Activated T-helper 17 cell treated with anti-CD3 and anti-CD28 coated beads, Interleukin-2, amount 50 U/mL, for 72 hours (primary cell): ENCODE results near the gene OTULIN. TPM values are rescaled to one million over a fixed set of nuclear protein-coding genes. Genes with fewer than 3 reads are reported as not detected.

ENCODE experiments used
- ATAC-seq: fragments of 150-1000 bp; cut with Tn5 transposase; replicated peaks from 2 replicates; pipeline ENCODE4 v1.10.0; 2021; ENCODE audit warnings: mild to moderate bottlenecking, moderate library complexity
- H3K27ac Mint-ChIP-seq: one replicate; pipeline ENCODE4 v1.8.0; 2022; ENCODE audit warnings: mixed read lengths
- H3K27me3 Mint-ChIP-seq: one replicate; pipeline ENCODE4 v1.8.0; 2022; ENCODE audit warnings: mixed read lengths
- H3K36me3 Mint-ChIP-seq: one replicate; pipeline ENCODE4 v1.8.0; 2022; ENCODE audit warnings: low read depth, mild to moderate bottlenecking, mixed read lengths
- H3K4me1 Mint-ChIP-seq: one replicate; pipeline ENCODE4 v1.8.0; 2022; ENCODE audit warnings: mixed read lengths
- H3K4me3 Mint-ChIP-seq: one replicate; pipeline ENCODE4 v1.8.0; 2022; ENCODE audit warnings: mild to moderate bottlenecking, mixed read lengths
- H3K9me3 Mint-ChIP-seq: one replicate; pipeline ENCODE4 v1.8.0; 2022; ENCODE audit warnings: mixed read lengths
- total RNA-seq, 2 donors: library from RNA; stranded (reverse); gene quantifications; one replicate each; pipeline ENCODE4 v1.2.3, GENCODE V29; 2022

OTULIN gene
- total RNA-seq, 2 donors from 2014 or later = 67.2 to 73.9 TPM

DNA sequence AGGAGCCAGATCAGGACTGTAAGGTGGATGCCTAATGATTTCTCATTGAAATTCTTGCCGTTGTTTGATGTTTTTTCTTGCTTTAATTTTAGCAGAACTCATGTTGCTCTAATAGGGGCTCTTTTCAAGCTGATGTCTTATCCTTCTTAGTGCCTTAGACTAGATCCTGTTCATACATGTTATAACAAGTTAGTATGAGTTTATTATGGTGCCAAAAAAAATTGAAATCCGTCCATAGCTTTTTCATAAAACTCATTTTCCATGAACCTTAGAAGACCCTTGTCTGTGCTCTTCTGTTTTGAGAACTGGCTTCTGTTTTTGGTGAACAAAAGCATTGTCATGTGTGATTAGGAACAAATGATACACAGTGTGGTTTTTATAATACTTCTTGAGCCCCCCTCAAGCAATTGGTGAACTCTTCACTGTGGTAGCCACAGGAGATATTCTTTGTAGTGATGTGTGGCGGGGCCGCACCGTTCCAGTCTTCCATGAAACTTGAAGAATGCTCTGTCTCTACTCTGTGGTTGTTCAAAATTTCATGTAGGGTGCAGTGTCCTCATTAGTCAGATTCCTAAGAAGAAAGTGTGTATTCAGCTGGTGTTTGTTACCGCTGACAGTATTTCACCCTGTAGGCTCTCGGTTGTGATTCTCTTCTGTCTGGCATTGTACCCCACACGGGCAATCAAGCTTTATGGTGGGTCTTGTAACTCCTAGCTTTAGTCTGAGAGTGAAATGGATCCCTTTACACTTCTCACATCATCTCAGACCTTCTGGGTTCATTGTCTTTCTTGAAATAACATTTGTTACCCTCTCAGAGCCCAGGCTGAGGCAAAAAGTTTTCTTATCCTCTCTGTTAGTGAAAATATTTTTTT lies 10.7 kb downstream of the OTULIN start:
- H3K4me3 Mint-ChIP-seq = peak overlapping the region; percentile 95
- peak overlapping the region; percentile 97 for H3K27ac Mint-ChIP-seq
- no peaks in the 10 kb centered on the region for H3K27me3 Mint-ChIP-seq
- no peaks in the 10 kb centered on the region for H3K9me3 Mint-ChIP-seq
- peak; percentile 69 for ATAC-seq
- peaks cover 95% of the 10 kb centered on the region for H3K36me3 Mint-ChIP-seq
- H3K4me1 Mint-ChIP-seq = peaks cover 65% of the 10 kb centered on the region

- no peaks in the 10 kb centered on the region for H3K9me3 Mint-ChIP-seq
- peak overlapping the region; percentile 97 for H3K27ac Mint-ChIP-seq
- peak overlapping the region; percentile 95 for H3K4me3 Mint-ChIP-seq
- no peaks in the 10 kb centered on the region for H3K27me3 Mint-ChIP-seq
- peak; percentile 55 for ATAC-seq
- peaks cover 97% of the 10 kb centered on the region for H3K36me3 Mint-ChIP-seq
- peaks cover 62% of the 10 kb centered on the region for H3K4me1 Mint-ChIP-seq
Measured at GRCh38 chr5:14675865-14676300, 11.4 kb downstream of the OTULIN start.

DNA sequence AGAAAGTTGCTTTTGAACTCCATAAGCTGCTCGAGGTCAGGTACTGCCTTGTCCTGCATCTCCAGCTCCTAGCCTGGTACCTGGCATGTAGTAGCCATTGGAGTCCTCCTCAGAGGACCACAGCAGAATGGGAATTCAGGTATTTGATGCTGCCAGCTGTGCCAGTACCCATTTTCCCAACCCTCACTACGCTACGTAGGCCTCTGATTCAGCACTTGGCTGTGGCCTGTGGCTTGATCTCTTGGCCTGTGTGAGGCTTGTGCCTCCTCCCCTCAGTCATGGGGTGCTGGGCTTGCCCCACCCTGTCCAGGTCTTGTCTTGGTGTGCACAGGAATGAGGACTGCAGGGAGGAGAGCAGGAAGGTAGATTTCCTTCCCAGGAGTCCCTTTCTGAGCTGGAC lies 11.8 kb downstream of the OTULIN start:
- Mint-ChIP-seq H3K9me3 (no peaks in the 10 kb centered on the region), H3K27me3 (no peaks in the 10 kb centered on the region), H3K4me3 (peak overlapping the region; percentile 95), H3K36me3 (peaks cover 97% of the 10 kb centered on the region), H3K4me1 (peaks cover 58% of the 10 kb centered on the region), H3K27ac (peak overlapping the region; percentile 97)
- peak; percentile 78 for ATAC-seq

- H3K9me3 Mint-ChIP-seq = no peaks in the 10 kb centered on the region
- ATAC-seq = no peak
- no peak overlapping the region for H3K4me3 Mint-ChIP-seq
- H3K4me1 Mint-ChIP-seq = peaks cover 34% of the 10 kb centered on the region
- H3K36me3 Mint-ChIP-seq = peaks cover 97% of the 10 kb centered on the region
- no peaks in the 10 kb centered on the region for H3K27me3 Mint-ChIP-seq
- no peak overlapping the region for H3K27ac Mint-ChIP-seq
Measured at GRCh38 chr5:14678773-14679334, 14.3 kb downstream of the OTULIN start.

DNA sequence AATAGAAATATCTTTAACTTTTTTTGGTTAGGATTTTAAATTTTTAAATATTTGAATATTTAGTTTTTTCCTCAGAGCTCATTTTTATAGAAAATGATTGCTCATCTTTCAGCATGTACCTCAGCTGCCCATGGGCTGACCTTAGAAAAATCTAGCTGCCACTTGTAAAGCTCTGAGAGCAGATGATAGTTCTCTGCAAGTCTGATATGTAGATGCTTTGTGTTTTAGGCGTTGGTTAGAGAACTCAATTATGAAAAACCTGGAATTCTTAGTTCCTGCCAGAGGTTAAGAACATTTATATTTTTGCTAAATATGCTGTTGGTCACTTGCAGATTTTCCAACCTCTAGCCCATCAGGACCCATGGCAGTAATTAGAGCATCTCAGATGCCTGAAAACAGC lies 15.1 kb downstream of the OTULIN start:
- H3K36me3 Mint-ChIP-seq = peaks cover 97% of the 10 kb centered on the region
- H3K27ac Mint-ChIP-seq = no peak overlapping the region
- H3K27me3 Mint-ChIP-seq = no peaks in the 10 kb centered on the region
- H3K4me1 Mint-ChIP-seq = peaks cover 28% of the 10 kb centered on the region
- H3K9me3 Mint-ChIP-seq = no peaks in the 10 kb centered on the region
- ATAC-seq = no peak
- no peak overlapping the region for H3K4me3 Mint-ChIP-seq

DNA sequence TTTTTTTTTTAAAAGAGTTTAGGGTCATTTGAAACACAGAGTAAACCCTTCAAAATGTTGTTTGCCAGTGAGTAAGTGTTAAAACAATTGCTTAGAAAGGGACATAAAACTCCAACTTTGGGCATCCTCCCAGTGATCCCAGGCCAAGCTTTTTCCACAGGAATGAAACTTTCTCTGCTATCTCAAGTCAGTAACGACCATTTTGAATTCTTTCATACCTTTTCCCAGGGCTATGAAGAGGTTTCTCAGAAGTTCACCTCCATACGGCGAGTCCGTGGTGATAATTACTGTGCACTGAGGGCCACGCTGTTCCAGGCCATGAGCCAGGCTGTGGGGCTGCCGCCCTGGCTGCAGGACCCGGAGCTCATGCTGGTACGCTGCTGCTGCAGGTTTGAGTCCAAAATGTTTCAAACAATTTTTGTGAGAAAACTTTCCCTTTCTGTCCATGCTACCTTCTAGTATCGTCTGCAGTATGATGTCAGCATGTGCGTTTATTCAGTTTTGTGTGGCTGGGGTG lies 16.8 kb downstream of the OTULIN start:
- Mint-ChIP-seq H3K4me3 (no peak overlapping the region), H3K27ac (no peak overlapping the region), H3K27me3 (no peaks in the 10 kb centered on the region), H3K4me1 (peaks cover 23% of the 10 kb centered on the region), H3K9me3 (no peaks in the 10 kb centered on the region), H3K36me3 (peaks cover 97% of the 10 kb centered on the region)
- no peak for ATAC-seq

- peaks cover 100% of the 10 kb centered on the region for H3K36me3 Mint-ChIP-seq
- H3K4me3 Mint-ChIP-seq = no peak overlapping the region
- H3K27ac Mint-ChIP-seq = no peak overlapping the region
- peaks cover 10% of the 10 kb centered on the region for H3K4me1 Mint-ChIP-seq
- no peaks in the 10 kb centered on the region for H3K27me3 Mint-ChIP-seq
- ATAC-seq = no peak
- no peaks in the 10 kb centered on the region for H3K9me3 Mint-ChIP-seq
Measured at GRCh38 chr5:14683906-14684455, 19.5 kb downstream of the OTULIN start.

- Mint-ChIP-seq H3K9me3 (peaks cover 3% of the 10 kb centered on the region), H3K4me1 (peaks cover 10% of the 10 kb centered on the region), H3K27ac (peak overlapping the region; percentile 69), H3K27me3 (no peaks in the 10 kb centered on the region), H3K36me3 (peaks cover 100% of the 10 kb centered on the region), H3K4me3 (no peak overlapping the region)
- ATAC-seq = no peak
Measured at GRCh38 chr5:14684757-14685156, 20.2 kb downstream of the OTULIN start.

- peaks cover 10% of the 10 kb centered on the region for H3K4me1 Mint-ChIP-seq
- H3K36me3 Mint-ChIP-seq = peaks cover 100% of the 10 kb centered on the region
- peak; percentile 97 for ATAC-seq
- H3K9me3 Mint-ChIP-seq = peaks cover 4% of the 10 kb centered on the region
- H3K27ac Mint-ChIP-seq = peak overlapping the region; percentile 69
- peak overlapping the region; percentile 39 for H3K4me3 Mint-ChIP-seq
- no peaks in the 10 kb centered on the region for H3K27me3 Mint-ChIP-seq
Measured at GRCh38 chr5:14685757-14686156, 21.2 kb downstream of the OTULIN start.

DNA sequence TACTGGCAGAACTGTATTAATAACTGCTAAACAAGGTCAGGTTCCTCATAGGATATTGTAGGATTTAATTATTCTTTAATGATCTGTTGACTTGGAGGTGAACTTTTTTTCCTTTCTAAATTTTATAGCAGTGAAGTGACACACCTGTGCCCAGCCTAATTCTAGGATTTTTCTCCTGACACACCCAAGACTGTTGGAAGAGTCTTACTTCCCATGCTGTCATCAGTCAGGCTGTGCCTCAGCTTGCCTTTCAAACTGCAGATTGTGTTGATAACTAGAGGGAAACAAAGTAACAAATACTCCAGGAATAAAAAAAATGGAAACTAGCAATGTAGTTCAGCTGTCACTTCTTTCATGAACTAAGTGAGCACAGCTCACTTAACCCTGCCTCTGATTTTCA lies 22.0 kb downstream of the OTULIN start:
- H3K27ac Mint-ChIP-seq = no peak overlapping the region
- H3K4me3 Mint-ChIP-seq = no peak overlapping the region
- no peak for ATAC-seq
- H3K27me3 Mint-ChIP-seq = no peaks in the 10 kb centered on the region
- H3K9me3 Mint-ChIP-seq = peaks cover 4% of the 10 kb centered on the region
- peaks cover 10% of the 10 kb centered on the region for H3K4me1 Mint-ChIP-seq
- H3K36me3 Mint-ChIP-seq = peaks cover 100% of the 10 kb centered on the region

DNA sequence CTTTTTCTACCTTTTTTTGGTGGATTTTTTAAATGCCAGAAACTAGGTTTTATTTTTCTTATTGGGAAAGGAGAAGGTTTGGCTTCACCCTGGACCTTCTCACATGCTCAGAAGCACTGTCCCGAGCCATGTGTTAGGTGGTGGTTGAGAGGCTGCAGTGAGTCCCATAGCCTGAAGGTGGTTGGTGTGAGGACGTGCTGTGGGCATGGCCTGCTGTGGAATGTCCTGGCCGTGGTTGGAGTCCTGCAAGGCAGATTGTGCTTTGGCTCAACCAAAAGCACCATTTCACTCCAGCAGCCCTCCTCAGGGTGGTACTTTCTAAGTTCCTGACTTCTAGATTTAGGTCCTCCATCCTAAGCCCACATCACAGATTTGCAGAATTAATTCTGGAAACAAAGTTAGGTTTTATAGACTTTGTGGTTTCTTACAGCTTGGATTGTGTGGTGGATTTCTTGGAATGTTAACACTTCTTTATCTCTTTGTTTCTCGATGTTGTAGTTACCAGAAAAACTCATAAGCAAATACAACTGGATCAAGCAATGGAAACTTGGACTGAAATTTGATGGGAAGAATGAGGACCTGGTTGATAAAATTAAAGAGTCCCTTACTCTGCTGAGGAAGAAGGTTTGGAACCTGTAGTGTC lies 22.6 kb downstream of the OTULIN start:
- Mint-ChIP-seq H3K9me3 (peaks cover 4% of the 10 kb centered on the region), H3K27me3 (no peaks in the 10 kb centered on the region), H3K4me1 (peaks cover 10% of the 10 kb centered on the region), H3K4me3 (no peak overlapping the region), H3K36me3 (peaks cover 100% of the 10 kb centered on the region), H3K27ac (no peak overlapping the region)
- no peak for ATAC-seq

- H3K4me3 Mint-ChIP-seq = no peak overlapping the region
- peaks cover 11% of the 10 kb centered on the region for H3K4me1 Mint-ChIP-seq
- no peak overlapping the region for H3K27ac Mint-ChIP-seq
- H3K27me3 Mint-ChIP-seq = no peaks in the 10 kb centered on the region
- ATAC-seq = no peak
- H3K9me3 Mint-ChIP-seq = peaks cover 4% of the 10 kb centered on the region
- peaks cover 100% of the 10 kb centered on the region for H3K36me3 Mint-ChIP-seq
Measured at GRCh38 chr5:14693070-14693469, 28.6 kb downstream of the OTULIN start.

GRCh38 chr5:14695152-14695551 lies 30.6 kb downstream of the OTULIN start:
- Mint-ChIP-seq H3K27me3 (no peaks in the 10 kb centered on the region), H3K36me3 (peaks cover 100% of the 10 kb centered on the region), H3K4me3 (no peak overlapping the region), H3K9me3 (no peaks in the 10 kb centered on the region), H3K27ac (no peak overlapping the region), H3K4me1 (peaks cover 20% of the 10 kb centered on the region)
- ATAC-seq = no peak

- ATAC-seq = no peak
- Mint-ChIP-seq H3K4me1 (peaks cover 20% of the 10 kb centered on the region), H3K27me3 (no peaks in the 10 kb centered on the region), H3K9me3 (no peaks in the 10 kb centered on the region), H3K36me3 (peaks cover 98% of the 10 kb centered on the region), H3K27ac (peak overlapping the region; percentile 36), H3K4me3 (no peak overlapping the region)
Measured at GRCh38 chr5:14696057-14696456, 31.5 kb downstream of the OTULIN start.
